ENCODE data around the gene COG5.

Gene COG5

GRCh38 chr7:107364787-107365186 is 198.9 kb downstream of the COG5 start:
- H3K36me3 ChIP-seq: peaks cover 20% of the 10 kb centered on the region
- H3K9me3 ChIP-seq (ENCODE audit: severe bottlenecking): peaks cover 6% of the 10 kb centered on the region
- H3K27ac ChIP-seq: no peak overlapping the region

GRCh38 chr7:107359520-107360316 is 204.0 kb downstream of the COG5 start:
- Histone ChIP-seq H3K27ac (no peak overlapping the region), H3K36me3 (peaks cover 21% of the 10 kb centered on the region), H3K27me3 (ENCODE audit: insufficient read depth, low read depth, severe bottlenecking) (no peaks in the 10 kb centered on the region), H3K4me3 (ENCODE audit: low read depth, low read length) (no peak overlapping the region), H3K9me3 (ENCODE audit: severe bottlenecking) (peaks cover 6% of the 10 kb centered on the region)
- no peak for TF ChIP-seq CTCF (IDR thresholded peaks at IDR 0.05; ENCODE audit: low read depth, low read length)
- no peak for DNase-seq

More at GRCh38 chr7:107364787-107365186, 198.9 kb downstream of the COG5 start:
- no peaks in the 10 kb centered on the region for H3K27me3 ChIP-seq (ENCODE audit: insufficient read depth, low read depth, severe bottlenecking)
- TF ChIP-seq CTCF (IDR thresholded peaks at IDR 0.05; ENCODE audit: low read depth, low read length): no peak
- no peak for DNase-seq
- H3K4me3 ChIP-seq (ENCODE audit: low read depth, low read length): no peak overlapping the region

GRCh38 chr7:107355616-107356015 is 208.1 kb downstream of the COG5 start:
- H3K36me3 ChIP-seq: peaks cover 8% of the 10 kb centered on the region
- H3K27ac ChIP-seq: no peak overlapping the region
- no peaks in the 10 kb centered on the region for H3K27me3 ChIP-seq (ENCODE audit: insufficient read depth, low read depth, severe bottlenecking)
- peaks cover 6% of the 10 kb centered on the region for H3K9me3 ChIP-seq (ENCODE audit: severe bottlenecking)
- TF ChIP-seq CTCF (IDR thresholded peaks at IDR 0.05; ENCODE audit: low read depth, low read length): no peak
- no peak for DNase-seq
- no peak overlapping the region for H3K4me3 ChIP-seq (ENCODE audit: low read depth, low read length)

- no peaks in the 10 kb centered on the region; the same call in none of the 2 replicates for H3K36me3 ChIP-seq
- DNase-seq: no peak
- H3K9me3 ChIP-seq (ENCODE audit: severe bottlenecking): no peaks in the 10 kb centered on the region
- no peak overlapping the region for H3K4me3 ChIP-seq (ENCODE audit: low read depth, low read length)
- no peaks in the 10 kb centered on the region for H3K27me3 ChIP-seq (ENCODE audit: insufficient read depth, low read depth, severe bottlenecking)
- no peak for TF ChIP-seq CTCF (IDR thresholded peaks at IDR 0.05; ENCODE audit: low read depth, low read length)
- H3K27ac ChIP-seq: no peak overlapping the region
Observed at GRCh38 chr7:107354640-107355039, 209.1 kb downstream of the COG5 start.

GRCh38 chr7:107353701-107354100 is 210.0 kb downstream of the COG5 start:
- no peak for DNase-seq
- Histone ChIP-seq H3K4me3 (ENCODE audit: low read depth, low read length) (no peak overlapping the region), H3K9me3 (ENCODE audit: severe bottlenecking) (no peaks in the 10 kb centered on the region), H3K27me3 (ENCODE audit: insufficient read depth, low read depth, severe bottlenecking) (no peaks in the 10 kb centered on the region), H3K36me3 (no peaks in the 10 kb centered on the region), H3K27ac (no peak overlapping the region)
- TF ChIP-seq CTCF (IDR thresholded peaks at IDR 0.05; ENCODE audit: low read depth, low read length): no peak

- TF ChIP-seq CTCF (IDR thresholded peaks at IDR 0.05; ENCODE audit: low read depth, low read length): no peak
- no peak overlapping the region for H3K4me3 ChIP-seq (ENCODE audit: low read depth, low read length)
- no peaks in the 10 kb centered on the region for H3K36me3 ChIP-seq
- no peaks in the 10 kb centered on the region for H3K27me3 ChIP-seq (ENCODE audit: insufficient read depth, low read depth, severe bottlenecking)
- no peak for DNase-seq
- no peak overlapping the region for H3K27ac ChIP-seq
- no peaks in the 10 kb centered on the region for H3K9me3 ChIP-seq (ENCODE audit: severe bottlenecking)
Observed at GRCh38 chr7:107345898-107346297, 217.8 kb downstream of the COG5 start.

All from WERI-Rb-1 (cell line).